H1 (cell line): ENCODE results near the gene SECISBP2. TPM values are rescaled to one million over a fixed set of nuclear protein-coding genes. Genes with fewer than 3 reads are reported as not detected.

Experiments
- CTCF ChIA-PET: fragments of 300-600 bp; sonication (Branson Sonifier 250); formaldehyde crosslinking; loops from one replicate; lab custom pipeline; 2021; ENCODE audit not compliant: partially characterized antibody; lab: Charles Lee
- POLR2A ChIA-PET: fragments of 300-600 bp; sonication (Branson Sonifier 250); formaldehyde crosslinking; loops from one replicate; lab custom pipeline; 2021; ENCODE audit warnings: inconsistent platforms; ENCODE audit not compliant: partially characterized antibody; lab: Charles Lee
- DNase-seq, 2 experiments: peaks; one replicate each; pipeline versions ENCODE4 v3.0.0 to v3.0.0-alpha.2; 2010 to 2022; ENCODE audit warnings: low spot score in 2 of 2, low read depth in 1 of 2, mixed read lengths in 1 of 2
- FAIRE-seq: peaks from 2 replicates; lab custom pipeline; 2011; peaks lifted over from hg19 to GRCh38; lab: Jason Lieb, UNC
- H2AFZ ChIP-seq: 2 replicates; pipeline ENCODE4 v1.8.1; 2012; ENCODE audit warnings: low read length, inconsistent platforms
- H2AK5ac ChIP-seq: 2 replicates; pipeline ENCODE4 v1.6.1; 2013; ENCODE audit warnings: low read depth, low read length
- H2BK120ac ChIP-seq: replicated peaks from 2 replicates; pipeline ENCODE3; 2013; ENCODE audit warnings: low read depth, low read length, inconsistent platforms
- H2BK12ac ChIP-seq: 2 replicates; pipeline ENCODE4 v1.6.1; 2013; ENCODE audit warnings: low read depth, low read length
- H2BK15ac ChIP-seq: 2 replicates; pipeline ENCODE4 v1.6.1; 2013; ENCODE audit warnings: low read length
- H2BK20ac ChIP-seq: 2 replicates; pipeline ENCODE4 v1.6.1; 2013; ENCODE audit warnings: low read length
- H2BK5ac ChIP-seq: 2 replicates; pipeline ENCODE4 v1.6.1; 2013; ENCODE audit warnings: low read depth, low read length
- H3K14ac ChIP-seq: 2 replicates; pipeline ENCODE4 v1.6.1; 2013; ENCODE audit warnings: inconsistent platforms; ENCODE audit not compliant: insufficient read length
- H3K18ac ChIP-seq: 2 replicates; pipeline ENCODE4 v1.6.1; 2013; ENCODE audit warnings: low read length; ENCODE audit errors: extremely low read depth
- H3K23ac ChIP-seq: 2 replicates; pipeline ENCODE4 v1.6.1; 2013; ENCODE audit warnings: inconsistent platforms; ENCODE audit not compliant: insufficient read length
- H3K23me2 ChIP-seq: 2 replicates; pipeline ENCODE4 v1.6.1; 2013; ENCODE audit warnings: low read depth, low read length
- H3K27ac ChIP-seq: 2 replicates; pipeline ENCODE4 v1.6.1; 2011; ENCODE audit warnings: low read depth, low read length, inconsistent platforms
- H3K27me3 ChIP-seq, 4 experiments: replicated peaks in 1 of 4; 1 replicate in 1 of 4; 2 replicates in 3 of 4; pipeline versions ENCODE4 v1.6.1 to v1.8.1; 2011 to 2013; ENCODE audit warnings: low read length in 3 of 4, mild to moderate bottlenecking in 3 of 4, inconsistent platforms in 2 of 4, mixed read lengths in 2 of 4, moderate library complexity in 1 of 4; ENCODE audit not compliant: control insufficient read depth in 3 of 4, insufficient read depth in 3 of 4; ENCODE audit errors: extremely low read depth in 1 of 4
- H3K36me3 ChIP-seq, 4 experiments: 2 replicates each; pipeline versions ENCODE4 v1.6.1 to v1.8.1; 2011 to 2013; ENCODE audit warnings: mild to moderate bottlenecking in 4 of 4, low read length in 3 of 4, moderate library complexity in 2 of 4, control low read depth in 1 of 4, inconsistent platforms in 1 of 4; ENCODE audit not compliant: insufficient read depth in 4 of 4, control insufficient read depth in 2 of 4
- H3K4ac ChIP-seq: replicated peaks from 2 replicates; pipeline ENCODE3; 2013; ENCODE audit warnings: low read length, low read depth, mixed read lengths, inconsistent platforms; ENCODE audit not compliant: insufficient read length
- H3K4me1 ChIP-seq, 4 experiments: replicated peaks in 1 of 4; 1 replicate in 1 of 4; 2 replicates in 3 of 4; pipeline versions ENCODE4 v1.6.1 to v1.8.1; 2011 to 2013; ENCODE audit warnings: low read length in 3 of 4, inconsistent platforms in 2 of 4, mixed read lengths in 1 of 4; ENCODE audit not compliant: insufficient read depth in 4 of 4, control insufficient read depth in 3 of 4
- H3K4me2 ChIP-seq, 2 experiments: 2 replicates each; pipeline versions ENCODE4 v1.6.1 to v1.8.1; 2011 to 2013; ENCODE audit warnings: low read depth in 2 of 2, low read length in 2 of 2, control low read depth in 1 of 2, inconsistent platforms in 1 of 2, mild to moderate bottlenecking in 1 of 2; ENCODE audit not compliant: insufficient read depth in 1 of 2
- H3K4me3 ChIP-seq, 4 experiments: fragments of 200-600, 300-600 bp in 1 of 4; sonication (generic), shearing (Covaris generic), sonication (Bioruptor Twin) in 1 of 4; 2 replicates each; pipeline versions ENCODE4 v1.5.1 to v1.8.1; 2011 to 2016; ENCODE audit warnings: low read length in 4 of 4, low read depth in 3 of 4, control low read depth in 2 of 4, inconsistent platforms in 2 of 4, mild to moderate bottlenecking in 2 of 4, mixed read lengths in 1 of 4, moderate library complexity in 1 of 4; ENCODE audit not compliant: insufficient read depth in 2 of 4; ENCODE audit errors: extremely low read depth in 1 of 4
- H3K56ac ChIP-seq: replicated peaks from 2 replicates; pipeline ENCODE3; 2013; ENCODE audit warnings: low read depth, mild to moderate bottlenecking, mixed read lengths, low read length, inconsistent platforms; ENCODE audit not compliant: insufficient read length
- H3K79me1 ChIP-seq: 2 replicates; pipeline ENCODE4 v1.6.1; 2013; ENCODE audit warnings: low read depth, low read length, control low read depth
- H3K79me2 ChIP-seq, 2 experiments: 2 replicates each; pipeline versions ENCODE4 v1.6.1 to v1.8.1; 2012 to 2013; ENCODE audit warnings: low read length in 2 of 2, mild to moderate bottlenecking in 2 of 2, inconsistent platforms in 1 of 2; ENCODE audit not compliant: insufficient read depth in 2 of 2, control insufficient read depth in 1 of 2
- H3K9ac ChIP-seq, 4 experiments: replicated peaks in 1 of 4; 1 replicate in 1 of 4; 2 replicates in 3 of 4; pipeline versions ENCODE4 v1.6.1 to v1.8.1; 2011 to 2013; ENCODE audit warnings: low read depth in 3 of 4, low read length in 3 of 4, control low read depth in 2 of 4, mild to moderate bottlenecking in 2 of 4, moderate library complexity in 2 of 4, inconsistent platforms in 1 of 4; ENCODE audit errors: extremely low read depth in 1 of 4
- H3K9me3 ChIP-seq, 2 experiments: 2 replicates each; pipeline versions ENCODE4 v1.6.1 to v1.8.1; 2012 to 2013; ENCODE audit warnings: mild to moderate bottlenecking in 2 of 2, moderate library complexity in 2 of 2, control low read depth in 1 of 2, inconsistent platforms in 1 of 2, low read depth in 1 of 2, low read length in 1 of 2, mixed read lengths in 1 of 2; ENCODE audit not compliant: insufficient read depth in 2 of 2
- H4K20me1 ChIP-seq, 2 experiments: replicated peaks in 1 of 2; 2 replicates each; pipeline versions ENCODE3 to v1.8.1; 2011 to 2013; ENCODE audit warnings: inconsistent platforms in 2 of 2, low read length in 2 of 2, mild to moderate bottlenecking in 1 of 2; ENCODE audit not compliant: insufficient read depth in 2 of 2, control insufficient read depth in 1 of 2
- H4K5ac ChIP-seq: 2 replicates; pipeline ENCODE4 v1.6.1; 2013; ENCODE audit warnings: low read length, low read depth, mixed read lengths, inconsistent platforms; ENCODE audit not compliant: insufficient read length
- H4K8ac ChIP-seq: 2 replicates; pipeline ENCODE4 v1.8.0; 2013; ENCODE audit warnings: mild to moderate bottlenecking, moderate library complexity, low read length, inconsistent platforms; ENCODE audit not compliant: insufficient read depth; ENCODE audit errors: extremely low read depth
- H4K91ac ChIP-seq: replicated peaks from 2 replicates; pipeline ENCODE3; 2013; ENCODE audit warnings: low read length, mixed read lengths, inconsistent platforms; ENCODE audit not compliant: insufficient read length
- WGBS, 2 experiments: shearing (Covaris generic) in 1 of 2; methylation state at CpG; one replicate each; pipeline versions ENCODE4 v1.1.6 to v1.1.7; 2013 to 2015; ENCODE audit warnings: low lambda C conversion rate in 2 of 2, mixed read lengths in 2 of 2, inconsistent platforms in 1 of 2, low coverage in 1 of 2, missing lambda C conversion rate in 1 of 2; ENCODE audit not compliant: insufficient replicate concordance in 2 of 2, insufficient coverage in 1 of 2, insufficient read length in 1 of 2; ENCODE audit errors: extremely low coverage in 1 of 2, missing lambda C conversion rate in 1 of 2; 5-methylcytosine and 5-hydroxymethylcytosine counted together
- polyA plus RNA-seq, 7 experiments: library from polyadenylated mRNA; depleted of rRNA in 3 of 7; stranded (reverse) in 5 of 7; unstranded in 2 of 7; fragments of >200 nt in 5 of 7; fragments of 200-250 nt in 2 of 7; gene quantifications; 1 replicate in 5 of 7; 2 replicates in 1 of 7; 4 replicates in 1 of 7; pipeline versions ENCODE4 v1.2.1 to v1.2.3, GENCODE V29; 2011 to 2013; ENCODE audit warnings: missing spikeins in 2 of 7, mixed read lengths in 2 of 7
- total RNA-seq: library from RNA; stranded (reverse); fragmentation: NEBNext Ultra II Directional; extraction: Animal tissue kit (Norgen Biotek cat#: 25700); gene quantifications from 2 replicates; pipeline ENCODE4 v1.2.1, GENCODE V29; 2021

Gene SECISBP2
- total and polyA plus RNA-seq, 2 of the 8 experiments (the other 6 are each of a cell fraction or from before 2014, with no cell fraction given), result 39.0 to 61.7 TPM

GRCh38 chr9:89295400-89295799 lies 22.9 kb upstream of the SECISBP2 start:
- DNase-seq, result no peak
- Histone ChIP-seq H2AK5ac (no peak overlapping the region), H3K4me2 (no peak overlapping the region; a peak in 1 of 4 replicates), H3K56ac (no peak overlapping the region), H4K8ac (no peak overlapping the region), H2BK5ac (no peak overlapping the region), H3K23me2 (no peaks in the 10 kb centered on the region), H2AFZ (no peak overlapping the region), H3K27ac (no peak overlapping the region), H3K9me3 (peaks cover 9 to 11% of the 10 kb centered on the region in 2 experiments; a peak in 3 of 4 replicates), H3K79me1 (no peaks in the 10 kb centered on the region), H3K9ac (no peak overlapping the region), H4K91ac (no peak overlapping the region), H3K4me3 (peak overlapping the region in 1 of 4 experiments; percentile 20; a peak in 1 of 8 replicates), H2BK120ac (no peak overlapping the region), H3K36me3 (peaks cover 0 to 3% (median 0%) of the 10 kb centered on the region in 4 experiments; a peak in 1 of 8 replicates), H3K4me1 (no peaks in the 10 kb centered on the region; a peak in 2 of 7 replicates), H2BK12ac (no peak overlapping the region), H3K27me3 (no peaks in the 10 kb centered on the region), H3K23ac (no peak overlapping the region), H2BK20ac (no peak overlapping the region), H4K5ac (no peak overlapping the region), H3K14ac (no peak overlapping the region), H4K20me1 (no peaks in the 10 kb centered on the region), H2BK15ac (no peak overlapping the region), H3K18ac (no peak overlapping the region), H3K4ac (no peak overlapping the region), H3K79me2 (no peaks in the 10 kb centered on the region)
- 56% methylated on average over 5 of the region's 5 CpGs; no CpG with 5 or more reads in 1 of the 2 experiments for WGBS, 2 experiments
- ChIA-PET CTCF (no interaction called here), POLR2A (interaction anchor here (0.7 to 1.8 kb wide), 2 partner anchors 15 to 23 kb away, joined by 3 to 13 read pairs; no protein-coding TSS in a partner anchor)
- FAIRE-seq, result no peak
